ENCODE data around the gene TBX4. TPM values are rescaled to one million over a fixed set of nuclear protein-coding genes. Genes with fewer than 3 reads are reported as not detected.

TBX4 gene
- total and polyA plus RNA-seq, 4 donors: not detected

- TF ChIP-seq, protein P1, sequence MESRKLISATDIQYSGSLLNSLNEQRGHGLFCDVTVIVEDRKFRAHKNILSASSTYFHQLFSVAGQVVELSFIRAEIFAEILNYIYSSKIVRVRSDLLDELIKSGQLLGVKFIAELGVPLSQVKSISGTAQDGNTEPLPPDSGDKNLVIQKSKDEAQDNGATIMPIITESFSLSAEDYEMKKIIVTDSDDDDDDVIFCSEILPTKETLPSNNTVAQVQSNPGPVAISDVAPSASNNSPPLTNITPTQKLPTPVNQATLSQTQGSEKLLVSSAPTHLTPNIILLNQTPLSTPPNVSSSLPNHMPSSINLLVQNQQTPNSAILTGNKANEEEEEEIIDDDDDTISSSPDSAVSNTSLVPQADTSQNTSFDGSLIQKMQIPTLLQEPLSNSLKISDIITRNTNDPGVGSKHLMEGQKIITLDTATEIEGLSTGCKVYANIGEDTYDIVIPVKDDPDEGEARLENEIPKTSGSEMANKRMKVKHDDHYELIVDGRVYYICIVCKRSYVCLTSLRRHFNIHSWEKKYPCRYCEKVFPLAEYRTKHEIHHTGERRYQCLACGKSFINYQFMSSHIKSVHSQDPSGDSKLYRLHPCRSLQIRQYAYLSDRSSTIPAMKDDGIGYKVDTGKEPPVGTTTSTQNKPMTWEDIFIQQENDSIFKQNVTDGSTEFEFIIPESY (IDR thresholded peaks at IDR 0.05): no peak
- no peak for TF ChIP-seq MAX (IDR thresholded peaks at IDR 0.05)
- TF ChIP-seq FOXA2 (IDR thresholded peaks at IDR 0.05): no peak
- TF ChIP-seq FOXA1 (IDR thresholded peaks at IDR 0.05): no peak
- TF ChIP-seq RXRA (IDR thresholded peaks at IDR 0.05): no peak
- no peak for TF ChIP-seq EGR1 (IDR thresholded peaks at IDR 0.05; ENCODE audit: low read depth in 2 of 2)
- no peak for TF ChIP-seq NR2F2 (IDR thresholded peaks at IDR 0.05)
- TF ChIP-seq, protein P2, sequence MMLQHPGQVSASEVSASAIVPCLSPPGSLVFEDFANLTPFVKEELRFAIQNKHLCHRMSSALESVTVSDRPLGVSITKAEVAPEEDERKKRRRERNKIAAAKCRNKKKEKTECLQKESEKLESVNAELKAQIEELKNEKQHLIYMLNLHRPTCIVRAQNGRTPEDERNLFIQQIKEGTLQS (IDR thresholded peaks at IDR 0.05): no peak
- no peak for TF ChIP-seq REST (IDR thresholded peaks at IDR 0.05)
- no peak for TF ChIP-seq RAD21 (IDR thresholded peaks at IDR 0.05)
- TF ChIP-seq, protein P3, sequence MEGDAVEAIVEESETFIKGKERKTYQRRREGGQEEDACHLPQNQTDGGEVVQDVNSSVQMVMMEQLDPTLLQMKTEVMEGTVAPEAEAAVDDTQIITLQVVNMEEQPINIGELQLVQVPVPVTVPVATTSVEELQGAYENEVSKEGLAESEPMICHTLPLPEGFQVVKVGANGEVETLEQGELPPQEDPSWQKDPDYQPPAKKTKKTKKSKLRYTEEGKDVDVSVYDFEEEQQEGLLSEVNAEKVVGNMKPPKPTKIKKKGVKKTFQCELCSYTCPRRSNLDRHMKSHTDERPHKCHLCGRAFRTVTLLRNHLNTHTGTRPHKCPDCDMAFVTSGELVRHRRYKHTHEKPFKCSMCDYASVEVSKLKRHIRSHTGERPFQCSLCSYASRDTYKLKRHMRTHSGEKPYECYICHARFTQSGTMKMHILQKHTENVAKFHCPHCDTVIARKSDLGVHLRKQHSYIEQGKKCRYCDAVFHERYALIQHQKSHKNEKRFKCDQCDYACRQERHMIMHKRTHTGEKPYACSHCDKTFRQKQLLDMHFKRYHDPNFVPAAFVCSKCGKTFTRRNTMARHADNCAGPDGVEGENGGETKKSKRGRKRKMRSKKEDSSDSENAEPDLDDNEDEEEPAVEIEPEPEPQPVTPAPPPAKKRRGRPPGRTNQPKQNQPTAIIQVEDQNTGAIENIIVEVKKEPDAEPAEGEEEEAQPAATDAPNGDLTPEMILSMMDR (IDR thresholded peaks at IDR 0.05; ENCODE audit: low read depth, low read length, missing input control): no peak
- TF ChIP-seq SP1 (IDR thresholded peaks at IDR 0.05): no peak
- TF ChIP-seq TAF1 (conservative IDR thresholded peaks at IDR 0.05): no peak
- DNase-seq (ENCODE audit: low spot score): peak; percentile 24
- H3K36me3 ChIP-seq (ENCODE audit: control insufficient read depth in 4 of 4, insufficient read depth in 3 of 4, low read depth in 1 of 4, low read length in 3 of 4): no peaks in the 10 kb centered on the region
- peaks cover 9 to 25% (median 16%) of the 10 kb centered on the region in 4 donors for H3K27me3 ChIP-seq (ENCODE audit: control insufficient read depth in 4 of 4, insufficient read depth in 4 of 4, low read length in 3 of 4)
- H3K9me3 ChIP-seq (ENCODE audit: control insufficient read depth in 4 of 4, low read length in 3 of 4): peaks cover 0 to 3% (median 0%) of the 10 kb centered on the region in 4 donors
- 63% methylated on average over 19 of the region's 19 CpGs for WGBS
- H3K4me3 ChIP-seq (ENCODE audit: low read depth in 1 of 3, low read length in 3 of 3): peak overlapping the region in 1 of 3 donors; percentile 35
- no peak overlapping the region for H3K27ac ChIP-seq (ENCODE audit: low read depth in 1 of 2, low read length in 2 of 2)
- H3K9ac ChIP-seq (ENCODE audit: low read depth in 1 of 2, low read length in 2 of 2): no peak overlapping the region
- peaks cover 2 to 22% (median 14%) of the 10 kb centered on the region in 4 donors for H3K4me1 ChIP-seq (ENCODE audit: control insufficient read depth in 4 of 4, insufficient read depth in 4 of 4, low read length in 3 of 4)
Observed at GRCh38 chr17:61450641-61451537, 1.3 kb upstream of the TBX4 start.

Measured in liver (tissue), 9 donors.